DND-41 (cell line): ENCODE results near the gene PREX1.

Experiments used
- EZH2 ChIP-seq: IDR thresholded peaks from 3 replicates; pipeline ENCODE4 v1.6.1; 2012; ENCODE audit warnings: borderline replicate concordance, low read depth, mild to moderate bottlenecking, moderate library complexity, low read length, inconsistent platforms; ENCODE audit not compliant: severe bottlenecking
- TF ChIP-seq, protein P1 (sequence below): IDR thresholded peaks from 2 replicates; pipeline ENCODE4 v1.5.1; 2012; ENCODE audit warnings: borderline replicate concordance, low read length, moderate library complexity, mild to moderate bottlenecking; ENCODE audit not compliant: poor library complexity, severe bottlenecking; ENCODE audit errors: extremely low read depth

- TF ChIP-seq, protein P1, sequence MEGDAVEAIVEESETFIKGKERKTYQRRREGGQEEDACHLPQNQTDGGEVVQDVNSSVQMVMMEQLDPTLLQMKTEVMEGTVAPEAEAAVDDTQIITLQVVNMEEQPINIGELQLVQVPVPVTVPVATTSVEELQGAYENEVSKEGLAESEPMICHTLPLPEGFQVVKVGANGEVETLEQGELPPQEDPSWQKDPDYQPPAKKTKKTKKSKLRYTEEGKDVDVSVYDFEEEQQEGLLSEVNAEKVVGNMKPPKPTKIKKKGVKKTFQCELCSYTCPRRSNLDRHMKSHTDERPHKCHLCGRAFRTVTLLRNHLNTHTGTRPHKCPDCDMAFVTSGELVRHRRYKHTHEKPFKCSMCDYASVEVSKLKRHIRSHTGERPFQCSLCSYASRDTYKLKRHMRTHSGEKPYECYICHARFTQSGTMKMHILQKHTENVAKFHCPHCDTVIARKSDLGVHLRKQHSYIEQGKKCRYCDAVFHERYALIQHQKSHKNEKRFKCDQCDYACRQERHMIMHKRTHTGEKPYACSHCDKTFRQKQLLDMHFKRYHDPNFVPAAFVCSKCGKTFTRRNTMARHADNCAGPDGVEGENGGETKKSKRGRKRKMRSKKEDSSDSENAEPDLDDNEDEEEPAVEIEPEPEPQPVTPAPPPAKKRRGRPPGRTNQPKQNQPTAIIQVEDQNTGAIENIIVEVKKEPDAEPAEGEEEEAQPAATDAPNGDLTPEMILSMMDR, result no peak
- no peak for TF ChIP-seq EZH2
These were observed 133.4 kb downstream of the PREX1 start for GRCh38 chr20:48694381-48694865.
